Measurements from ENCODE around the gene ZIC4.

The ZIC4 gene

GRCh38 chr3:147341727-147342126 lies 64.6 kb downstream of the ZIC4 start:
- DNase-seq: no peak

GRCh38 chr3:147336543-147337278 lies 69.6 kb downstream of the ZIC4 start:
- no peak for DNase-seq

All from NK-92 treated with Interleukin-12 subunit alpha and Interleukin-12 subunit beta, amount 100 ng/mL, for 24 hours (cell line).